GM23338 (cell line): ENCODE measurements around the gene RAMP1. TPM values are rescaled to one million over a fixed set of nuclear protein-coding genes. Genes with fewer than 3 reads are reported as not detected.

Experiments used
- ATAC-seq: fragments of 200-7000 bp; cut with Tn5 transposase; 3 replicates; pipeline ENCODE4 v1.9.1; 2020
- DNase-seq: peaks from one replicate; pipeline ENCODE4 v3.0.0-alpha.2; 2015; ENCODE audit warnings: low spot score
- H2AFZ ChIP-seq: fragments of 200-600 bp; sonication (generic); 2 replicates; pipeline ENCODE4 v1.8.0; 2016; ENCODE audit warnings: antibody characterized with exemption, mild to moderate bottlenecking, moderate library complexity
- H3F3A ChIP-seq: fragments of 200-600 bp; sonication (generic); replicated peaks from 2 replicates; pipeline ENCODE4 v1.8.0; 2017; ENCODE audit warnings: antibody characterized with exemption, mixed run types, low read depth
- H3K27ac ChIP-seq: fragments of 200-600 bp; sonication (generic); 2 replicates; pipeline ENCODE4 v1.6.1; 2016; ENCODE audit warnings: low read depth
- H3K27me3 ChIP-seq: fragments of 200-600 bp; sonication (generic); 2 replicates; pipeline ENCODE4 v1.8.0; 2016; ENCODE audit warnings: mild to moderate bottlenecking, mixed run types, moderate library complexity; ENCODE audit not compliant: insufficient read depth
- H3K36me3 ChIP-seq: fragments of 200-600 bp; sonication (generic); 2 replicates; pipeline ENCODE4 v1.8.0; 2016; ENCODE audit warnings: mild to moderate bottlenecking; ENCODE audit not compliant: insufficient read depth
- H3K4me1 ChIP-seq: fragments of 200-600 bp; sonication (generic); 2 replicates; pipeline ENCODE4 v1.8.0; 2016; ENCODE audit warnings: mild to moderate bottlenecking, moderate library complexity; ENCODE audit not compliant: insufficient read depth
- H3K4me2 ChIP-seq: fragments of 200-600 bp; sonication (generic); 2 replicates; pipeline ENCODE4 v1.7.1; 2017; ENCODE audit warnings: mixed run types
- H3K4me3 ChIP-seq: fragments of 200-600 bp; sonication (generic); 2 replicates; pipeline ENCODE4 v1.6.1; 2016; ENCODE audit warnings: mixed run types
- H3K79me2 ChIP-seq: fragments of 200-600 bp; sonication (generic); replicated peaks from 2 replicates; pipeline ENCODE4 v1.8.0; 2017; ENCODE audit warnings: mild to moderate bottlenecking; ENCODE audit not compliant: insufficient read depth
- H3K9me2 ChIP-seq: fragments of 200-600 bp; sonication (generic); 2 replicates; pipeline ENCODE4 v1.8.0; 2017; ENCODE audit not compliant: insufficient read depth
- H4K20me1 ChIP-seq: fragments of 200-600 bp; sonication (generic); replicated peaks from 2 replicates; pipeline ENCODE4 v1.8.0; 2017; ENCODE audit warnings: mild to moderate bottlenecking; ENCODE audit not compliant: insufficient read depth
- H3K27ac Mint-ChIP-seq: 2 replicates; pipeline ENCODE4 v1.8.0; 2020; ENCODE audit warnings: inconsistent platforms, mild to moderate bottlenecking, moderate library complexity, mixed read lengths
- H3K27me3 Mint-ChIP-seq: 3 replicates; pipeline ENCODE4 v1.8.0; 2022; ENCODE audit warnings: low read depth, mild to moderate bottlenecking, moderate library complexity, mixed read lengths, inconsistent platforms; ENCODE audit not compliant: insufficient read depth, poor library complexity
- H3K36me3 Mint-ChIP-seq: 3 replicates; pipeline ENCODE4 v1.8.0; 2021; ENCODE audit warnings: low read depth, mild to moderate bottlenecking, inconsistent platforms, moderate library complexity, mixed read lengths
- H3K4me1 Mint-ChIP-seq: 3 replicates; pipeline ENCODE4 v1.8.0; 2020; ENCODE audit warnings: mild to moderate bottlenecking, inconsistent platforms, mixed read lengths
- H3K4me3 Mint-ChIP-seq: 3 replicates; pipeline ENCODE4 v1.8.0; 2021; ENCODE audit warnings: moderate library complexity, mild to moderate bottlenecking, inconsistent platforms, mixed read lengths
- H3K9me3 Mint-ChIP-seq: 3 replicates; pipeline ENCODE4 v1.8.0; 2020; ENCODE audit warnings: moderate library complexity, mild to moderate bottlenecking, inconsistent platforms, mixed read lengths
- CREB1 ChIP-seq: fragments of 250-450 bp; sonication (Bioruptor Pico); IDR thresholded peaks from 2 replicates; pipeline ENCODE4 v1.5.0; 2020; ENCODE audit warnings: low read depth, mild to moderate bottlenecking, moderate library complexity
- CTCF ChIP-seq, 2 experiments: fragments of 200-600 bp in 1 of 2; sonication (generic) in 1 of 2; conservative IDR thresholded peaks; 2 replicates each; pipeline versions ENCODE4 v1.5.1 to v1.6.1; 2016 to 2017; ENCODE audit warnings: antibody characterized with exemption in 2 of 2, low read depth in 2 of 2, mild to moderate bottlenecking in 2 of 2, moderate library complexity in 1 of 2
- ETS1 ChIP-seq: IDR thresholded peaks from 2 replicates; pipeline ENCODE4 v1.6.1; 2016; ENCODE audit warnings: antibody characterized with exemption
- EZH2 ChIP-seq: fragments of 200-600 bp; sonication (generic); IDR thresholded peaks from one replicate; pipeline ENCODE4 v1.8.0; 2017; ENCODE audit warnings: antibody characterized with exemption, mild to moderate bottlenecking, low read depth; ENCODE audit not compliant: unreplicated experiment
- EZH2phosphoT487 ChIP-seq: fragments of 200-600 bp; sonication (generic); IDR thresholded peaks from one replicate; pipeline ENCODE4 v1.8.1; 2018; ENCODE audit warnings: antibody characterized with exemption; ENCODE audit not compliant: unreplicated experiment
- JUNB ChIP-seq: IDR thresholded peaks from one replicate; pipeline ENCODE4 v1.6.1; 2016; ENCODE audit warnings: antibody characterized with exemption; ENCODE audit not compliant: unreplicated experiment
- NANOG ChIP-seq: IDR thresholded peaks from 2 replicates; pipeline ENCODE4 v1.6.1; 2016; ENCODE audit warnings: antibody characterized with exemption, borderline replicate concordance
- POLR2AphosphoS5 ChIP-seq: IDR thresholded peaks from 2 replicates; pipeline ENCODE4 v1.6.1; 2016; ENCODE audit warnings: antibody characterized with exemption, low read depth
- REST ChIP-seq: IDR thresholded peaks from one replicate; pipeline ENCODE4 v1.6.1; 2018; ENCODE audit warnings: antibody characterized with exemption; ENCODE audit not compliant: unreplicated experiment
- STAT1 ChIP-seq: IDR thresholded peaks from one replicate; pipeline ENCODE4 v1.6.1; 2016; ENCODE audit warnings: antibody characterized with exemption; ENCODE audit not compliant: unreplicated experiment
- ZNF114 ChIP-seq: fragments of 250-450 bp; sonication (Bioruptor Pico); IDR thresholded peaks from 2 replicates; pipeline ENCODE4 v1.5.0; 2020; ENCODE audit warnings: mild to moderate bottlenecking, moderate library complexity
- ZNF331 ChIP-seq: fragments of 250-450 bp; sonication (Bioruptor Pico); IDR thresholded peaks from 2 replicates; pipeline ENCODE4 v1.5.0; 2020; ENCODE audit warnings: low read depth, mild to moderate bottlenecking, moderate library complexity
- ZNF462 ChIP-seq: fragments of 250-450 bp; sonication (Bioruptor Pico); IDR thresholded peaks from 2 replicates; pipeline ENCODE4 v1.5.0; 2020; ENCODE audit warnings: mild to moderate bottlenecking, moderate library complexity
- polyA plus RNA-seq: library from polyadenylated mRNA; unstranded; fragments of >200 nt; fragmentation: Nextera tagmentation; extraction: Ambion mirVana; gene quantifications from 2 replicates; pipeline ENCODE4 v1.2.1, GENCODE V29; 2016
- total RNA-seq: library from RNA; depleted of rRNA; stranded (reverse); fragments of >200 nt; shearing (Covaris generic); gene quantifications from 2 replicates; pipeline ENCODE4 v1.2.3, GENCODE V29; 2014

Gene RAMP1
- total and polyA plus RNA-seq, 2 experiments from 2014 or later, result 1.7 to 3.3 TPM

- H2AFZ ChIP-seq, result no peak overlapping the region
- H3K36me3 Mint-ChIP-seq, result no peaks in the 10 kb centered on the region
- no peak for DNase-seq
- no peaks in the 10 kb centered on the region for H3K79me2 ChIP-seq
- no peaks in the 10 kb centered on the region for H3F3A ChIP-seq
- H3K9me3 Mint-ChIP-seq, result peaks cover 12% of the 10 kb centered on the region; the same call in 2 of the 3 replicates
- H3K4me1 ChIP-seq, result no peaks in the 10 kb centered on the region
- no peaks in the 10 kb centered on the region for H3K4me1 Mint-ChIP-seq
- TF ChIP-seq CREB1 (CRISPR knock-in tag), result no peak
- no peak for TF ChIP-seq STAT1
- TF ChIP-seq ETS1, result no peak
- TF ChIP-seq REST, result no peak
- TF ChIP-seq ZNF331 (CRISPR knock-in tag), result no peak
- no peak for TF ChIP-seq JUNB
- TF ChIP-seq POLR2AphosphoS5, result no peak
- TF ChIP-seq ZNF114, result no peak
- no peak for TF ChIP-seq EZH2phosphoT487
- TF ChIP-seq CTCF (conservative IDR thresholded peaks at IDR 0.05; ENCODE audit: low read depth in 2 of 2), result no peak
- no peak for TF ChIP-seq NANOG
- TF ChIP-seq ZNF462 (CRISPR knock-in tag), result no peak
- no peak for TF ChIP-seq EZH2
- no peaks in the 10 kb centered on the region for H3K27me3 ChIP-seq
- no peak for ATAC-seq
- no peak overlapping the region for H3K27ac Mint-ChIP-seq
- H4K20me1 ChIP-seq, result no peaks in the 10 kb centered on the region
- H3K4me2 ChIP-seq, result no peak overlapping the region
- no peak overlapping the region for H3K4me3 Mint-ChIP-seq
- H3K9me2 ChIP-seq, result no peaks in the 10 kb centered on the region
- H3K4me3 ChIP-seq, result no peak overlapping the region
- no peaks in the 10 kb centered on the region for H3K27me3 Mint-ChIP-seq
- no peak overlapping the region for H3K27ac ChIP-seq
- no peaks in the 10 kb centered on the region for H3K36me3 ChIP-seq
Measured at GRCh38 chr2:237841051-237841450, 18.4 kb upstream of the RAMP1 start.
